ENCODE measurements around the gene SHC3. TPM values are rescaled to one million over a fixed set of nuclear protein-coding genes. Genes with fewer than 3 reads are reported as not detected.

Gene SHC3
- total and polyA plus RNA-seq, 8 donors: 0.15 to 1.7 (median 1.0) TPM

- H3K9me3 ChIP-seq: no peaks in the 10 kb centered on the region
- peaks cover 0 to 7% (median 0%) of the 10 kb centered on the region in 4 donors for H3K4me1 ChIP-seq
- no peaks in the 10 kb centered on the region for H3K27me3 ChIP-seq
- intact Hi-C loops (cut with DNase I; ENCODE audit: low total_unique reads): no loop called here
- no peak for DNase-seq
- H3K4me3 ChIP-seq: no peak overlapping the region
- no peak for TF ChIP-seq POLR2A (IDR thresholded peaks at IDR 0.05)
- TF ChIP-seq POLR2AphosphoS5 (IDR thresholded peaks at IDR 0.05): no peak
- no peak for TF ChIP-seq EP300 (IDR thresholded peaks at IDR 0.05)
- TF ChIP-seq, protein P1, sequence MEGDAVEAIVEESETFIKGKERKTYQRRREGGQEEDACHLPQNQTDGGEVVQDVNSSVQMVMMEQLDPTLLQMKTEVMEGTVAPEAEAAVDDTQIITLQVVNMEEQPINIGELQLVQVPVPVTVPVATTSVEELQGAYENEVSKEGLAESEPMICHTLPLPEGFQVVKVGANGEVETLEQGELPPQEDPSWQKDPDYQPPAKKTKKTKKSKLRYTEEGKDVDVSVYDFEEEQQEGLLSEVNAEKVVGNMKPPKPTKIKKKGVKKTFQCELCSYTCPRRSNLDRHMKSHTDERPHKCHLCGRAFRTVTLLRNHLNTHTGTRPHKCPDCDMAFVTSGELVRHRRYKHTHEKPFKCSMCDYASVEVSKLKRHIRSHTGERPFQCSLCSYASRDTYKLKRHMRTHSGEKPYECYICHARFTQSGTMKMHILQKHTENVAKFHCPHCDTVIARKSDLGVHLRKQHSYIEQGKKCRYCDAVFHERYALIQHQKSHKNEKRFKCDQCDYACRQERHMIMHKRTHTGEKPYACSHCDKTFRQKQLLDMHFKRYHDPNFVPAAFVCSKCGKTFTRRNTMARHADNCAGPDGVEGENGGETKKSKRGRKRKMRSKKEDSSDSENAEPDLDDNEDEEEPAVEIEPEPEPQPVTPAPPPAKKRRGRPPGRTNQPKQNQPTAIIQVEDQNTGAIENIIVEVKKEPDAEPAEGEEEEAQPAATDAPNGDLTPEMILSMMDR (IDR thresholded peaks at IDR 0.05): no peak
- no peak overlapping the region for H3K27ac ChIP-seq
- 69 to 78% (median 77%) methylated on average over 11 of the region's 11 CpGs for WGBS, 5 donors
- H3K36me3 ChIP-seq: no peaks in the 10 kb centered on the region
Measured at GRCh38 chr9:89095761-89096528, 82.7 kb downstream of the SHC3 start.

DNA sequence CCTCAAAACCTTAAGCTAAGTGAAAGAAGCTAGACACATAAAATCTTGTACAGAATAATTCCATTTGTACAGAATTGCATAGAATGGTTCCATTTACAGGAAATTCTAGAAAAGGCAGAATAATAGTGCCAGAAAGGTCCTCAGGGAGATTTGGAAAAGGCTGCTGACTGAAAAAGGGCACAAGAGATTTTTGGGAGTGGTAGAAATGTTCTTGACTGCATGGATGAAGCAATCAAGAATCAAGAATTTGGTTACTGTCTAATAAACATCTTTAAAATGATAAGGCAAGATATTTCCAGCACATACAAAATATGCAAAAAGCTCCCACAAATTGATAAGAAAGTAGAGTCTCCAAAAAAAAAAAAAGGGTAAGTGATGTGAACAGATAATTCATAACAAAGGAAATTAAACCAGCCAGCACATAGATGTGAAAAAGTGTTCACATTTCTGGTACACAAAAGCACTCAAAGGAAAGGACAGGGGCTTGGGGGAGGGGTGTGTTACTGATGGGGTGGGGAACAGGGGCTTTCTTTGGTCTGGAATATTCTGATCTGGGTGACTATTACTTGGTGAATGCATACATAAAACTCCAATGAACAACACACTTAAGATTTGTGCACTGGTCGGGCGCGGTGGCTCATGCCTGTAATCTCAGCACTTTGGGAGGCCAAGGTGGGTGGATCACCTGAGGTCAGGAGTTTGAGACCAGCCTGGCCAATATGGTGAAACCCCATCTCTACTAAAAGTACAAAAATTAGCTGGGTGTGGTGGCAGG lies 85.2 kb downstream of the SHC3 start:
- no peak for DNase-seq
- peaks cover 0 to 7% (median 0%) of the 10 kb centered on the region in 4 donors for H3K4me1 ChIP-seq
- no peaks in the 10 kb centered on the region for H3K27me3 ChIP-seq
- no peak for TF ChIP-seq EP300 (IDR thresholded peaks at IDR 0.05)
- TF ChIP-seq POLR2AphosphoS5 (IDR thresholded peaks at IDR 0.05): no peak
- TF ChIP-seq, protein P1 (IDR thresholded peaks at IDR 0.05): no peak
- TF ChIP-seq POLR2A (IDR thresholded peaks at IDR 0.05): no peak
- 89 to 96% (median 95%) methylated on average over 3 of the region's 3 CpGs for WGBS, 5 donors
- H3K9me3 ChIP-seq: no peaks in the 10 kb centered on the region
- no peak overlapping the region for H3K4me3 ChIP-seq
- H3K36me3 ChIP-seq: no peaks in the 10 kb centered on the region
- H3K27ac ChIP-seq: no peak overlapping the region
- intact Hi-C loops (cut with DNase I; ENCODE audit: low total_unique reads): no loop called here

- no peak for DNase-seq
Measured at GRCh38 chr9:89089176-89089575, 89.4 kb downstream of the SHC3 start.

GRCh38 chr9:89083626-89084025 lies 95.0 kb downstream of the SHC3 start:
- Histone ChIP-seq H3K9me3 (no peaks in the 10 kb centered on the region), H3K36me3 (no peaks in the 10 kb centered on the region), H3K27ac (no peak overlapping the region), H3K4me1 (no peaks in the 10 kb centered on the region), H3K27me3 (no peaks in the 10 kb centered on the region), H3K4me3 (no peak overlapping the region)
- no peak for TF ChIP-seq POLR2A (IDR thresholded peaks at IDR 0.05)
- no peak for TF ChIP-seq POLR2AphosphoS5 (IDR thresholded peaks at IDR 0.05)
- TF ChIP-seq, protein P1 (IDR thresholded peaks at IDR 0.05): no peak
- TF ChIP-seq EP300 (IDR thresholded peaks at IDR 0.05): no peak
- no peak for DNase-seq
- 83 to 89% (median 85%) methylated on average over 6 of the region's 6 CpGs for WGBS, 5 donors
- intact Hi-C loops (cut with DNase I; ENCODE audit: low total_unique reads): no loop called here

More at GRCh38 chr9:89089176-89089575, 89.4 kb downstream of the SHC3 start:
- no peaks in the 10 kb centered on the region for H3K27me3 ChIP-seq
- intact Hi-C loops (cut with DNase I; ENCODE audit: low total_unique reads): no loop called here
- no peak overlapping the region for H3K27ac ChIP-seq
- no peaks in the 10 kb centered on the region for H3K9me3 ChIP-seq
- H3K4me1 ChIP-seq: no peaks in the 10 kb centered on the region
- TF ChIP-seq POLR2A (IDR thresholded peaks at IDR 0.05) (no peak), POLR2AphosphoS5 (IDR thresholded peaks at IDR 0.05) (no peak), EP300 (IDR thresholded peaks at IDR 0.05) (no peak)
- TF ChIP-seq, protein P1 (IDR thresholded peaks at IDR 0.05): no peak
- H3K36me3 ChIP-seq: no peaks in the 10 kb centered on the region
- 85 to 98% (median 94%) methylated on average over 3 of the region's 3 CpGs for WGBS, 5 donors
- H3K4me3 ChIP-seq: no peak overlapping the region

Measured in stomach (tissue), 9 donors.